Measurements from ENCODE around the gene PPP1R18. TPM values are rescaled to one million over a fixed set of nuclear protein-coding genes. Genes with fewer than 3 reads are reported as not detected.

PPP1R18 gene
- total and polyA plus RNA-seq, 9 of the 15 experiments (the other 6 are each of a cell fraction or from before 2014, with no cell fraction given) = 12.0 to 99.2 (median 42.6) TPM

DNA sequence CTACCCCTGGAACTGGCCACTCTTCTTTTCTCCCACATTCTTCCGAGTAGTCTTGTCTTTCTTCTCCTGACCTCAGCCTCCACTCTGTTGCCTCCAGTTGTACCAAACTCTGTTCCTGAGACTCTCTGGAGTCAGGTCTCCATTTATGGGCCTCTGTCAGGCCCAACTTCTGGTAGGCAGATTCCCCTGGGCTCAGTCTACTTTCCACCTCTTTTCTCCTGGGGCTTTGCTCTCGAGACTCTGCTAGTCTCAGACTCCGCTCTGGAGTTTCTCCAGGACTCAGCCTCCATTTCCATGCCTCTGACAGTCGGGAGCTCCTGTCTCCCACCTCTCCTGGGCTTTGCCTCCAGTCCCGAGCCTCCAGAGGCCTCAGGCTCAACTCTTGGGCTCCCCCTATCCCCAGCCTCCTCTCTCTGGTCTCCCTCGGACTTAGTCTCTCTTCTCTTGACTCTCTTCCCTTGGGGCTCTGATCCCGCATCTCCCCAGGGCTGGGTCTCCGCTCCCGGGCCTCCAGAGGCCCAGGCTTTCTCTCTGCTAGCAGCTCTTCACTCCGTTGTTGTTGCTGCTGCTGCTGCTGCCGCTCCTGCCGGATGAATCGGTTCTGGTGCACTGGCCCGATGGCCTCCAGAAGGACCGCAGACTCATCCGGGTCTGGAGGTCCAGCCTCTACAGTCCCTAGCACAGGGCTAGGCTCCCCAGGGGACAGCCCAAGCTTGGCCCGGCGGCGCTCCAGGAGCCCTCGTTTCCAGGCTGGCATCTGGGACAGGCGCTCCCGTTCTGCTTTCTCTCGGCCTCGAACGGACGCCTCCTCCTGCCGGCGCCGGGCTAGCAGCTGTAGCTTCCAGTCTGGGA, 1.1 kb downstream of the PPP1R18 start (continued):
- TF ChIP-seq, protein P1, sequence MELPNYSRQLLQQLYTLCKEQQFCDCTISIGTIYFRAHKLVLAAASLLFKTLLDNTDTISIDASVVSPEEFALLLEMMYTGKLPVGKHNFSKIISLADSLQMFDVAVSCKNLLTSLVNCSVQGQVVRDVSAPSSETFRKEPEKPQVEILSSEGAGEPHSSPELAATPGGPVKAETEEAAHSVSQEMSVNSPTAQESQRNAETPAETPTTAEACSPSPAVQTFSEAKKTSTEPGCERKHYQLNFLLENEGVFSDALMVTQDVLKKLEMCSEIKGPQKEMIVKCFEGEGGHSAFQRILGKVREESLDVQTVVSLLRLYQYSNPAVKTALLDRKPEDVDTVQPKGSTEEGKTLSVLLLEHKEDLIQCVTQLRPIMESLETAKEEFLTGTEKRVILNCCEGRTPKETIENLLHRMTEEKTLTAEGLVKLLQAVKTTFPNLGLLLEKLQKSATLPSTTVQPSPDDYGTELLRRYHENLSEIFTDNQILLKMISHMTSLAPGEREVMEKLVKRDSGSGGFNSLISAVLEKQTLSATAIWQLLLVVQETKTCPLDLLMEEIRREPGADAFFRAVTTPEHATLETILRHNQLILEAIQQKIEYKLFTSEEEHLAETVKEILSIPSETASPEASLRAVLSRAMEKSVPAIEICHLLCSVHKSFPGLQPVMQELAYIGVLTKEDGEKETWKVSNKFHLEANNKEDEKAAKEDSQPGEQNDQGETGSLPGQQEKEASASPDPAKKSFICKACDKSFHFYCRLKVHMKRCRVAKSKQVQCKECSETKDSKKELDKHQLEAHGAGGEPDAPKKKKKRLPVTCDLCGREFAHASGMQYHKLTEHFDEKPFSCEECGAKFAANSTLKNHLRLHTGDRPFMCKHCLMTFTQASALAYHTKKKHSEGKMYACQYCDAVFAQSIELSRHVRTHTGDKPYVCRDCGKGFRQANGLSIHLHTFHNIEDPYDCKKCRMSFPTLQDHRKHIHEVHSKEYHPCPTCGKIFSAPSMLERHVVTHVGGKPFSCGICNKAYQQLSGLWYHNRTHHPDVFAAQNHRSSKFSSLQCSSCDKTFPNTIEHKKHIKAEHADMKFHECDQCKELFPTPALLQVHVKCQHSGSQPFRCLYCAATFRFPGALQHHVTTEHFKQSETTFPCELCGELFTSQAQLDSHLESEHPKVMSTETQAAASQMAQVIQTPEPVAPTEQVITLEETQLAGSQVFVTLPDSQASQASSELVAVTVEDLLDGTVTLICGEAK (IDR thresholded peaks at IDR 0.05) = peak; percentile 59; the same call in 1 of the 2 replicates
- TF ChIP-seq, protein P1 (CRISPR knock-in tag; IDR thresholded peaks at IDR 0.05) = no peak
- TF ChIP-seq, protein P2, sequence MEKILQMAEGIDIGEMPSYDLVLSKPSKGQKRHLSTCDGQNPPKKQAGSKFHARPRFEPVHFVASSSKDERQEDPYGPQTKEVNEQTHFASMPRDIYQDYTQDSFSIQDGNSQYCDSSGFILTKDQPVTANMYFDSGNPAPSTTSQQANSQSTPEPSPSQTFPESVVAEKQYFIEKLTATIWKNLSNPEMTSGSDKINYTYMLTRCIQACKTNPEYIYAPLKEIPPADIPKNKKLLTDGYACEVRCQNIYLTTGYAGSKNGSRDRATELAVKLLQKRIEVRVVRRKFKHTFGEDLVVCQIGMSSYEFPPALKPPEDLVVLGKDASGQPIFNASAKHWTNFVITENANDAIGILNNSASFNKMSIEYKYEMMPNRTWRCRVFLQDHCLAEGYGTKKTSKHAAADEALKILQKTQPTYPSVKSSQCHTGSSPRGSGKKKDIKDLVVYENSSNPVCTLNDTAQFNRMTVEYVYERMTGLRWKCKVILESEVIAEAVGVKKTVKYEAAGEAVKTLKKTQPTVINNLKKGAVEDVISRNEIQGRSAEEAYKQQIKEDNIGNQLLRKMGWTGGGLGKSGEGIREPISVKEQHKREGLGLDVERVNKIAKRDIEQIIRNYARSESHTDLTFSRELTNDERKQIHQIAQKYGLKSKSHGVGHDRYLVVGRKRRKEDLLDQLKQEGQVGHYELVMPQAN (IDR thresholded peaks at IDR 0.05; ENCODE audit: borderline replicate concordance) = no peak
- TF ChIP-seq BCL6 (CRISPR knock-in tag; IDR thresholded peaks at IDR 0.05) (0 out of 2 replicates have a peak, but pooled peaks have one; percentile 27), FOXK2 (conservative IDR thresholded peaks at IDR 0.05 in 1 of 2, IDR thresholded peaks at IDR 0.05 in 1 of 2; ENCODE audit: low read depth in 2 of 2) (no peak), FOXJ2 (tag; IDR thresholded peaks at IDR 0.05) (no peak), FUS (optimal IDR thresholded peaks at IDR 0.05; ENCODE audit: low read depth, low read length) (no peak), ZFX (CRISPR knock-in tag; IDR thresholded peaks at IDR 0.05) (peak; percentile 60), ZNF766 (CRISPR knock-in tag; conservative IDR thresholded peaks at IDR 0.05) (no peak), E2F3 (CRISPR knock-in tag; IDR thresholded peaks at IDR 0.05) (no peak), POU5F1 (IDR thresholded peaks at IDR 0.05; ENCODE audit: borderline replicate concordance, low read depth, low read length, partially characterized antibody) (no peak), SAP30 (IDR thresholded peaks at IDR 0.05; ENCODE audit: borderline replicate concordance, insufficient read depth, low read depth, low read length, poor library complexity, severe bottlenecking) (peak; percentile 25), SMAD3 (CRISPR knock-in tag; conservative IDR thresholded peaks at IDR 0.05) (0 out of 2 replicates have a peak, but pooled peaks have one; percentile 34)
- TF ChIP-seq, protein P3, sequence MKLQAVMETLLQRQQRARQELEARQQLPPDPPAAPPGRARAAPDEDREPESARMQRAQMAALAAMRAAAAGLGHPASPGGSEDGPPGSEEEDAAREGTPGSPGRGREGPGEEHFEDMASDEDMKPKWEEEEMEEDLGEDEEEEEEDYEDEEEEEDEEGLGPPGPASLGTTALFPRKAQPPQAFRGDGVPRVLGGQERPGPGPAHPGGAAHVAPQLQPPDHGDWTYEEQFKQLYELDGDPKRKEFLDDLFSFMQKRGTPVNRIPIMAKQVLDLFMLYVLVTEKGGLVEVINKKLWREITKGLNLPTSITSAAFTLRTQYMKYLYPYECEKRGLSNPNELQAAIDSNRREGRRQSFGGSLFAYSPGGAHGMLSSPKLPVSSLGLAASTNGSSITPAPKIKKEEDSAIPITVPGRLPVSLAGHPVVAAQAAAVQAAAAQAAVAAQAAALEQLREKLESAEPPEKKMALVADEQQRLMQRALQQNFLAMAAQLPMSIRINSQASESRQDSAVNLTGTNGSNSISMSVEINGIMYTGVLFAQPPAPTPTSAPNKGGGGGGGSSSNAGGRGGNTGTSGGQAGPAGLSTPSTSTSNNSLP (IDR thresholded peaks at IDR 0.05; ENCODE audit: borderline replicate concordance, low read depth, low read length) = no peak
